Left cardiac atrium (tissue), 4 donors: ENCODE results near the gene PELI3. TPM values are rescaled to one million over a fixed set of nuclear protein-coding genes. Genes with fewer than 3 reads are reported as not detected.
"Not testable (repeated sequence)": the region's sequence is repeated elsewhere in the genome, so short reads cannot be mapped to it uniquely, and the experiment has no call there.

Experiments
- ATAC-seq, 2 donors: fragments of 200-7000 bp; cut with Tn5 transposase; one replicate each; pipeline ENCODE4 v1.9.1; 2020; ENCODE audit warnings: mild to moderate bottlenecking in 2 of 2, moderate library complexity in 2 of 2
- DNase-seq: peaks from one replicate; pipeline ENCODE4 v3.0.0-alpha.2; 2020
- intact Hi-C, 2 donors: fragments of 100-400 bp; cut with DNase I; formaldehyde crosslinking; loops; one replicate each; pipeline versions ENCODE4 v1.14.1 to v1.15.1; 2022 to 2023
- total RNA-seq, 2 donors: library from RNA; stranded (reverse); fragmentation: NEBNext Ultra II Directional; extraction: Animal tissue kit (Norgen Biotek cat#: 25700); gene quantifications; one replicate each; pipeline ENCODE4 v1.2.1, GENCODE V29; 2021
- donor health status: DM: no; HTN: yes; CAD: no.
- donor health status: DM: no; HTN: yes; CAD: no; lungs with severe emphysema.
- donor health status: DM: yes; HTN: yes; CAD: no.
- donor health status: Dilated cardiomyopathy.

Gene PELI3
- total RNA-seq, 2 donors from 2014 or later, result 9.1 to 11.0 TPM

- DNase-seq, intact Hi-C loops, ATAC-seq: not testable (repeated sequence)
Observed at GRCh38 chr11:66440101-66440939, 26.4 kb upstream of the PELI3 start.

DNA sequence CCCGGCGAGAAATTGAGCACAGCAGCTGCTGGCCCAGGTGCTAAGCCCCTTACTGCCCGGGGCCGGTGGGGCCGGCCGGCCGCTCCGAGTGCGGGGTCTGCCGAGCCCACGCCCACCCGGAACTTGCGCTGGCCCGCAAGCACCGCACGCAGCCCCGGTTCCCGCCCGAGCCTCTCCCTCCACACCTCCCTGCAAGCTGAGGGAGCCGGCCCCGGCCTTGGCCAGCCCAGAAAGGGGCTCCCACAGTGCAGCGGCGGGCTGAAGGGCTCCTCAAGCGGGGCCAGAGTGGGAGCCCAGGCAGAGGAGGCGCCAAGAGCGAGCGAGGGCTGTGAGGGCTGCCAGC lies 25.8 kb upstream of the PELI3 start:
- DNase-seq, ATAC-seq, intact Hi-C loops: not testable (repeated sequence)

GRCh38 chr11:66443602-66444001 lies 23.1 kb upstream of the PELI3 start:
- no peak for DNase-seq
- ATAC-seq, result no peak
- intact Hi-C loops, result no loop called here

GRCh38 chr11:66447012-66447411 lies 19.7 kb upstream of the PELI3 start:
- ATAC-seq (no peak), DNase-seq (no peak)
- intact Hi-C loops, result no loop called here

- no peak for DNase-seq
- no peak for ATAC-seq
- intact Hi-C loops, result no loop called here
Observed at GRCh38 chr11:66448523-66448922, 18.2 kb upstream of the PELI3 start.

GRCh38 chr11:66450560-66450959 lies 16.1 kb upstream of the PELI3 start:
- DNase-seq (no peak), ATAC-seq (no peak)
- intact Hi-C loops, result no loop called here

DNA sequence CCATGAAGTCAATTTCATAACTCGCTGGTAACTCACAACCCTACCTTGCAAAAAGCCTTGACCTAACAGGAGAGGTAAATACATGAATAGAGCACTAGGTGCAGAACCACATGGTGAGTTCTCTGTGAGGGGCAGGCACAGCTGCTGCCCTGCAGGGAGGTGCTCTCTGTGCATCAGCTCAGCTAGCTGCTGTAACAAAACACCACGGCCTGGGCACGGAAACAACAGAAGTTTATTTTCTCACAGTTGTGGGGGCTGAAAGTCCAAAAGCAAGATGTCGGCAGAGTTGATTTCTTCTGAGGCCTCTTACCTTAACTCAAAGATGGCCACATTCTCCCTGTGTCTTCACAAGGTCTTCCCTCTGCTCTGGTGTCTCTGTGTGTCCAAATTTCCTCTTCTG lies 15.0 kb upstream of the PELI3 start:
- ATAC-seq (no peak), DNase-seq (no peak)
- intact Hi-C loops, result no loop called here

DNA sequence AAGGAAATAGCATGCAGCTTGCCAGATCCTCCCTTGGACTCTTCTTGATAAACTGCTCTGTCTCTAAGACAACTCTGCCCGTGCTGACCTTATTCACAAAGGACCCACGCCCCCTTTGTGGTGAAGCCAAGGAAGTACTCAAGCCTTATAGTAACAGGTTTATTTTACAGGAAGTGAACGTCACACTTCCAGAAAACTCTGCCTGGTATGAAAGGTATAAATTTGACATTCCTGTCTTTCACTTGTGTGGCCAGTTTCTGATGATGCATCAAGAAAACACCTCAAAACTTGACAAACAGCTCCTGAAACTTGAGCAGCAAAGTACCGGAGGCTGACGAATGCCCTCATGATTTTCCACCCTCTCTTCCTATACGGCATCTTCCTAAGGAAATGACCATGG lies 12.5 kb upstream of the PELI3 start:
- no peak for ATAC-seq
- no peak for DNase-seq
- intact Hi-C loops, result no loop called here

DNA sequence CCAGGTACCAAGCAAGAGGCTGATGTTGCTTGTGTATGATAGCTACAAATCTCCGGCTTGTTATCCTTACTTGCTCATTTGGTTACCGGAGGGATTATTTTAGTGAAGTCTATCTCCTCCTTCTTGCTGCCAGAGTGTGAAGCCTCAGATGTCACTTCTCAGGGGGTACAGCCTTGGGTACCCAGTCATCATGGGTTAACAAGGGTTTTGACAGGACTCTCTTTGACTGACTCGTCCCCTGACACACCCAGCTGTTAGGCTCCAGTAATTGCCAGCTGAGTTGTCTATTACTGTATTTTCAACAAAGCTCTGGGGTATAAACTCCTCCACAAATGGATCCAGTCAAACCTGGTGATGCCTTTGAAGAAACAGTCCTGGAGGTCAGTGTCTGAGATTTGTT lies 11.9 kb upstream of the PELI3 start:
- intact Hi-C loops, result no loop called here
- ATAC-seq, result no peak
- DNase-seq, result no peak

GRCh38 chr11:66457826-66458225 lies 8.9 kb upstream of the PELI3 start:
- DNase-seq (no peak), ATAC-seq (no peak)
- intact Hi-C loops, result no loop called here

DNA sequence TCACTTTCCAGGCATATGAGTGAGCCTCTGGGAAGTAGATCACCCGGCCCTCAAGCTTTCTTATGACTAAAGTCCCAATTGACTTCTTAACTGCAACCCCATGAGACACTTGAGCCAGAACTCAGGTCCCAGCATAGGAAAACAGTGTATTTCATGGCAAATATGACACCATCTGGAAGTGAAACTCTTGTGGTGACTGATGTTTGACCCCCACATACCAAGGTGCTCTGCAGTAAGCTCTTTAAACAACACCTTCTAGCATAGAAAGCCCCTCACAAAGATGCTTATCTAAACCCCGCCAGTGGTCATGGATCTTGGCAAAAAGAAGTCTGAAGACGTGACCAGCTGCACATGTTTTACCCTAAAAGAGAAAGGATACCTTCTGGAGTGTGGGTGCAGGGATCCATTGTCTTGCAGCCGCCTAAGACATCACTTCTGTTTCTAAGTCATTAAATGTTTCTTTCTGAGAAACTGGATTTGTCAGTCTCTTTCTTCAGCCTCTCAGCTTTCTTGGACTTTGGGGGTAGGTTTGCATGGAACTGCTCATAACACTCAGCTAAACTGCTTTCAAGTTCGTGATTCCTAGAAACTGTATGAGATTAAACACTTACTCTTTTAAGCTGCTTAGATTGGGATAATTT lies 7.4 kb upstream of the PELI3 start:
- ATAC-seq, result no peak
- intact Hi-C loops, result no loop called here

DNA sequence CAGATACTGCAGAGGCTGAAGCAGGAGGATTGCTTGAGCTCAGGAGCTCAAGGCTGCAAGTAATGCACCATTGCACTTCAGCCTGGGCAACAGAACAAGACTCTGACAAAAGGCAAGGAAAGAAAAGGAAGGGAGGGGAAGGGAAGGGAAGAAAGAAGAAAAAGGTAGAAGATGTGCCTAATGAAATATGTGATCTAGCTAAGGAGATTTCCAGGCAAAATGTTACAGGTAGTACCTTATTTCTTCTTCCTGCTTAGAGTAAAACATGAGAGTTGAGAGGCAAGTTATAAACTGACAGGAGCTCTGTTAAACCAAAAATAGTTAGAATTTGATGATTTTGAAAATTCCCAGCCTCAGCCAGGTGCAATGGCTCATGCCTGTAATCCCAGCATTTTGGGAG lies 4.7 kb upstream of the PELI3 start:
- ATAC-seq (no peak), DNase-seq (no peak)
- intact Hi-C loops, result no loop called here

More for the DNA sequence above, 7.4 kb upstream of the PELI3 start:
- no peak for DNase-seq

DNA sequence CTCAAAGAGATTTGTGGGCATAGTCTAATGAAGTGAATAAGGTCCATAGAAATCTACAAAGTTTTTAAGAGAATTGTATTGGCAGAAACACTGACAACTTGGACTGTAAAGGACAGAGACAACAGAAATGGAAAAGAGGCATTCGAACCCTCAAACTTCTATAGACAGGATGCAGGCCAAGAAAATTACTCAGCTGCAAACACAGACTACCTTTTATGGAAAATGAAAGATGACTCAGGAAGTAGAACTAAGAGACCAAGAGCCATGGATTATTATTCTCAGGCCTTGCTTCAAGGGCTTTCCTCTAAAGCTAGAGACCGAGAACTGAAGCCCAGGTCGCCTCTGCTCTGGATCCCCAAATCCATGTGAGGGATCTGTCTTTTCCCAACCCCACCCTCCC lies 3.8 kb upstream of the PELI3 start:
- intact Hi-C loops, result no loop called here
- ATAC-seq (no peak), DNase-seq (no peak)

GRCh38 chr11:66464116-66464515 lies 2.6 kb upstream of the PELI3 start:
- ATAC-seq, DNase-seq, intact Hi-C loops: not testable (repeated sequence)

DNA sequence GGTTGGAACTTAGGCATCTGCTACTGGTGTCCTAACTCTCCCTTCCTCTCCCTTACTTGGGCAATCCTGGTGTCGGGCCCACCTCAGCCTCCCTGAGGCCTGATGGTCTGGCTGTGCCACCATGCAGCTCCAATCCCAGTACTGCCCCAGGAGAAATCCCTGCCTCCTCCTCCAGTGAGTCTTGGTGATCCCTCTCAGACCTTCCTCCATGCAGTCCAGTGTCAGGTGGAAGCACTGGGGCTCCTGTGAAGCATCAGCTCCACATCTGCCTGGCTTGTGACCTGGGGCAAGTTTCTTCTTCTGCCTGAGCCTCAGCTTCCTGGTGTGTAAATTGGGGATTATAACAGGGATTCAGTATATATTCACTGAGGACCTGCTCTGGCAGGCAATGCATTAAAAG lies 1.8 kb upstream of the PELI3 start:
- intact Hi-C loops, result no loop called here
- no peak for ATAC-seq
- DNase-seq, result no peak

DNA sequence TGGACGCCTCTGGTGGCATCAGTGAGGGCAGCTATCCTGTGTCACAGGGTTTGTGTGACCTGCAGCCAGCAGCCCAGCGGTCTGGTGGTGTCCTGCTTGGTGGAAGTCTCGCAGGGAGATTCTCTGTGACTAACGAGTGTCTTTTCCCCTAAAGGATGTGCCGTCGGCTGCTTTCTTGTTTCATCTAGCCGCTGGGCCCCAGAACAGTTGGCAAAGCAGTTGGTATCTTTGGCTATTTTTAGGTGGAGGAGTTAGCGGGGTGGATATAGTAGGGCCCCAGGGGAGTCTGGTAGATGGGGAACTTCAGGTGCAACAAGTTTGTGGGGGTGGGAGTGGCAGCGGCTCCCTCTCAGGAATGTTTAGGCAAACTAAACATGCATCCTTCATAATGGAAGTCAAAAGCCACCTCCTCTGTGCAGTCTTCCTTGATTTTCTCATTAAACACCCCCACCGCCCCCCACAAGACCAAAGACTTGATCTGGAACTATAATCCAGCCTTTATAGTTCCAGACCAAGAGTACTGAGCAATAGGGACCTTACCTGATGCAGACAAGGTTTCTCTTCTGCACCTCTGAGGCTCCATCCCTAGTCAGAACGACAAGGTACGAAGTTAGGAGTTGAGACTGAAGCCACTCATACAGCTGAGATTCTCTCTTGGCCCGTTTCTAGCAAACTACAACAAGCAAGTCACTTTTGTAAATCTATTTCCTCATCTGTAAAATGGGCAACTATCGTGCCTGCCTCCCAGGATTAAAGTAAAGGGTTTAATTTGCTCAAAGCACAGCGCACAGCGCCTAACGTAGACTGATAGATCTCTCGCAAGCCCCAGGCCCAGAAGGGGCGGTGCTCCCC lies 1.1 kb upstream of the PELI3 start:
- DNase-seq (no peak), ATAC-seq (no peak)
- intact Hi-C loops, result no loop called here

- intact Hi-C loops, result no loop called here
- DNase-seq (peak; percentile 49), ATAC-seq (peak; percentile 29 to 30)
Observed at GRCh38 chr11:66467034-66467659, 442 bp downstream of the PELI3 start.

GRCh38 chr11:66467756-66468155 lies 1.1 kb downstream of the PELI3 start:
- DNase-seq (peak; percentile 54), ATAC-seq (peak in 1 of 2 donors; percentile 7)
- intact Hi-C loops, result no loop called here

DNA sequence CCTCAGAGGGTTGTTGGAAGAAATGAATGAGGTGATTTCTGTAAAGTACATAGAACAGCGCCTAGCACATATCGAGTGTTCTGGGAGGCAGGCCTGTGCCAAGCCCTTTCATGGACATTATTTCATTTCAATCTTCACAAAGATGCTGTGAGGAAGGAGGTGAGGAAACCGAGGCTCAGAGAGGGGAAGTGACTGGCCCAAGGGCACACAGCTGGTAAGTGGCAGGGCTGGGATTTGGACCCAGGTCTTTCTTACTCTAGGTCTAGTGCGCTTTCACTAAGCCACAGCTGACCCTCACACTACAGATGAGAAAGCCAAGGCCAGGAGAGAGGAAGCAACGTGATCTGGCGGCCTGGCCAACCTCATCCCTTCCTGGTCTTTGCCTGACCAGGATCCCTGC lies 2.0 kb downstream of the PELI3 start:
- DNase-seq (no peak), ATAC-seq (no peak)
- intact Hi-C loops, result no loop called here

GRCh38 chr11:66469441-66469840 lies 2.7 kb downstream of the PELI3 start:
- ATAC-seq (no peak), DNase-seq (no peak)
- intact Hi-C loops, result no loop called here
